ENCODE data around the gene PRKAR2A.
"Not testable (repeated sequence)": the region's sequence is repeated elsewhere in the genome, so short reads cannot be mapped to it uniquely, and the experiment has no call there.

PRKAR2A gene

GRCh38 chr3:48748754-48749153, 98.9 kb downstream of the PRKAR2A start:
- no peak for DNase-seq (ENCODE audit: low spot score)
- H3K27ac ChIP-seq = no peak overlapping the region
- CTCF ChIA-PET = interaction anchor here (1.1 kb wide), 1 partner anchor 9 kb away, joined by 4 read pairs; no protein-coding TSS in a partner anchor
- POLR2A ChIA-PET (ENCODE audit: low non-redundant PET) = no interaction called here
- TF ChIP-seq, protein P1, sequence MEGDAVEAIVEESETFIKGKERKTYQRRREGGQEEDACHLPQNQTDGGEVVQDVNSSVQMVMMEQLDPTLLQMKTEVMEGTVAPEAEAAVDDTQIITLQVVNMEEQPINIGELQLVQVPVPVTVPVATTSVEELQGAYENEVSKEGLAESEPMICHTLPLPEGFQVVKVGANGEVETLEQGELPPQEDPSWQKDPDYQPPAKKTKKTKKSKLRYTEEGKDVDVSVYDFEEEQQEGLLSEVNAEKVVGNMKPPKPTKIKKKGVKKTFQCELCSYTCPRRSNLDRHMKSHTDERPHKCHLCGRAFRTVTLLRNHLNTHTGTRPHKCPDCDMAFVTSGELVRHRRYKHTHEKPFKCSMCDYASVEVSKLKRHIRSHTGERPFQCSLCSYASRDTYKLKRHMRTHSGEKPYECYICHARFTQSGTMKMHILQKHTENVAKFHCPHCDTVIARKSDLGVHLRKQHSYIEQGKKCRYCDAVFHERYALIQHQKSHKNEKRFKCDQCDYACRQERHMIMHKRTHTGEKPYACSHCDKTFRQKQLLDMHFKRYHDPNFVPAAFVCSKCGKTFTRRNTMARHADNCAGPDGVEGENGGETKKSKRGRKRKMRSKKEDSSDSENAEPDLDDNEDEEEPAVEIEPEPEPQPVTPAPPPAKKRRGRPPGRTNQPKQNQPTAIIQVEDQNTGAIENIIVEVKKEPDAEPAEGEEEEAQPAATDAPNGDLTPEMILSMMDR (conservative IDR thresholded peaks at IDR 0.05; ENCODE audit: low read depth) = no peak

- ChIA-PET CTCF (no interaction called here), POLR2A (ENCODE audit: low non-redundant PET) (no interaction called here)
- TF ChIP-seq, protein P1 (conservative IDR thresholded peaks at IDR 0.05; ENCODE audit: low read depth) = no peak
Observed at GRCh38 chr3:48747706-48748105, 100.0 kb downstream of the PRKAR2A start.

DNA sequence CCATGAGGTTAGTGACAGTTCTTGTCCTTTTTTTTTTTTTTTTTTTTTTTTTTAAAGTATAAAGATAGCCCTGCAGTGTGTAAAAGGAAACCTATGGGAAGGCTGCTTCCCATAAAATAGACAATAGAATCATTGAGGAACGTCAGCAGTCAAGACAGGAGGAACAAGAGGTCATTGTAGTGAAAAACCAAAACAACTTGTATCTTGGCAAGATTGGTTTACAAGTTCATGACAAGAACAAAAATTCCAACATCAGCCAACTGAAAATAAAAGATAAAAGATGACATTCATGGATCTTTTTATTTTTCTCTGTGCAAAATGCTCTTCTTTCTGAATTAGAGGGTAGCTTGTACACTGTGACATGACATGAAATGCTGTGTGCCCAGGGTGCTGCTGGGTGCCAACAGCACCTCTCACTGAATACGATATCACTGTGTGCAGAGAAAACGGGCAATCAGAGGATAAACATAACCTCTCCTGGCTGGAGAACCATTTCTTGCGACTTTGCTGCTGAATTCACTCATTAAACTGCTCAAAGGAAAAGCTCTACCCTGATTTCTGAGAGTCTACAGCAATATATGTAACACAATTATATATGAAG, 100.6 kb downstream of the PRKAR2A start:
- ChIA-PET POLR2A (ENCODE audit: low non-redundant PET) (no interaction called here), CTCF (no interaction called here)
- DNase-seq (ENCODE audit: low spot score) = no peak
- TF ChIP-seq, protein P1 (conservative IDR thresholded peaks at IDR 0.05; ENCODE audit: low read depth) = no peak
- H3K27ac ChIP-seq = no peak overlapping the region

More at GRCh38 chr3:48747706-48748105, 100.0 kb downstream of the PRKAR2A start:
- DNase-seq (ENCODE audit: low spot score) = no peak
- no peak overlapping the region for H3K27ac ChIP-seq

DNA sequence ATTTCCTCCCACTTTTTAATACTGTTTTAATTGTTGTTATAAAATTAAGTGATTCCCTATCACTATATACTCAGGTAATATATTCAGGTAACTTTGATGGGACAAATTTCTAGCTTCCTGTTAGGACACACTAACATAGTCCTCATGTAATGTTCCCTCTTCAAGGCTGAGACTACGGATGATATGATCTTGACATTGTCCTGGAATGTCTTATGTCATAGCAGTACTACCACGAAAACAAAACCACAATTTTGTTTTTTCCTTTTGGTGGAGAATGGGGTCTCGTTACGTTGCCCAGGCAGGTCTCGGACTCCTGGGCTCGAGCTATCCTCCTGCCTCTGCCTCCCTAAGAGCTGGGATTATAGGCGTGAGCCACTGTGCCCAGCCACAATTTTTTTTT, 103.9 kb downstream of the PRKAR2A start:
- TF ChIP-seq, protein P1 (conservative IDR thresholded peaks at IDR 0.05; ENCODE audit: low read depth) = no peak
- H3K27ac ChIP-seq = peak overlapping the region; percentile 22
- POLR2A ChIA-PET (ENCODE audit: low non-redundant PET) = interaction anchor here (0.6 kb wide), 1 partner anchor 40 kb away, joined by 3 read pairs; no protein-coding TSS in a partner anchor
- no peak for DNase-seq (ENCODE audit: low spot score)
- CTCF ChIA-PET = interaction anchor here (0.6 kb wide), 1 partner anchor 840 kb away, joined by 6 read pairs; no protein-coding TSS in a partner anchor

GRCh38 chr3:48741226-48741625, 106.4 kb downstream of the PRKAR2A start:
- POLR2A ChIA-PET (ENCODE audit: low non-redundant PET); DNase-seq (ENCODE audit: low spot score): not testable (repeated sequence)
- H3K27ac ChIP-seq = peak overlapping the region; percentile 95
- CTCF ChIA-PET = interaction anchor here (0.5 to 1.7 kb wide), 3 partner anchors 55 to 172 kb away, joined by 3 to 8 read pairs (median 5); partner anchors contain the start of gene NCKIPSD

- POLR2A ChIA-PET (ENCODE audit: low non-redundant PET) = no interaction called here
- TF ChIP-seq, protein P1 (conservative IDR thresholded peaks at IDR 0.05; ENCODE audit: low read depth) = peak; percentile 37
- peak; percentile 31 for DNase-seq (ENCODE audit: low spot score)
- peak overlapping the region; percentile 95 for H3K27ac ChIP-seq
- CTCF ChIA-PET = interaction anchor here (0.5 to 1.1 kb wide), 4 partner anchors 9 to 72 kb away, joined by 3 to 4 read pairs (median 3); partner anchors contain the start of gene NCKIPSD
Observed at GRCh38 chr3:48739955-48740823, 107.5 kb downstream of the PRKAR2A start.
